Measurements from ENCODE around the gene MGME1. TPM values are rescaled to one million over a fixed set of nuclear protein-coding genes. Genes with fewer than 3 reads are reported as not detected.

The MGME1 gene
- total RNA-seq, 1 experiment from 2014 or later: 56.0 TPM

- Mint-ChIP-seq H3K4me1 (peaks cover 69% of the 10 kb centered on the region), H3K36me3 (peaks cover 5% of the 10 kb centered on the region; the same call in 1 of the 2 replicates), H3K27ac (peak overlapping the region; percentile 86), H3K9me3 (peaks cover 6% of the 10 kb centered on the region), H3K27me3 (ENCODE audit: low read depth) (peaks cover 7% of the 10 kb centered on the region), H3K4me3 (no peak overlapping the region)
- no peak for DNase-seq (ENCODE audit: low spot score)
- ChIA-PET POLR2A (interaction anchor here (1.3 kb wide), 1 partner anchor 254 kb away, joined by 4 read pairs; the partner anchor contains the start of gene RRBP1), CTCF (interaction anchor here (1.1 to 5.4 kb wide), 4 partner anchors 52 to 399 kb away, joined by 3 to 51 read pairs (median 14); partner anchors contain the start of gene RRBP1)
- no peak for ATAC-seq
- TF ChIP-seq ZNF121 (CRISPR knock-in tag; IDR thresholded peaks at IDR 0.05): no peak
- TF ChIP-seq RORB (CRISPR knock-in tag; IDR thresholded peaks at IDR 0.05): no peak
- TF ChIP-seq, protein P1, sequence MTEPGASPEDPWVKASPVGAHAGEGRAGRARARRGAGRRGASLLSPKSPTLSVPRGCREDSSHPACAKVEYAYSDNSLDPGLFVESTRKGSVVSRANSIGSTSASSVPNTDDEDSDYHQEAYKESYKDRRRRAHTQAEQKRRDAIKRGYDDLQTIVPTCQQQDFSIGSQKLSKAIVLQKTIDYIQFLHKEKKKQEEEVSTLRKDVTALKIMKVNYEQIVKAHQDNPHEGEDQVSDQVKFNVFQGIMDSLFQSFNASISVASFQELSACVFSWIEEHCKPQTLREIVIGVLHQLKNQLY (CRISPR knock-in tag; IDR thresholded peaks at IDR 0.05): no peak
Observed at GRCh38 chr20:17936286-17936760, 32.5 kb upstream of the MGME1 start.

- H3K4me3 Mint-ChIP-seq: no peak overlapping the region
- H3K9me3 Mint-ChIP-seq: peaks cover 3% of the 10 kb centered on the region
- DNase-seq (ENCODE audit: low spot score) (no peak), ATAC-seq (0 out of 2 replicates have a peak, but pooled peaks have one; percentile 1)
- TF ChIP-seq ZNF317 (CRISPR knock-in tag; IDR thresholded peaks at IDR 0.05; ENCODE audit: borderline replicate concordance, low read depth) (no peak), NR3C1 (CRISPR knock-in tag; conservative IDR thresholded peaks at IDR 0.05; ENCODE audit: low read depth) (no peak), PREB (CRISPR knock-in tag; IDR thresholded peaks at IDR 0.05; ENCODE audit: borderline replicate concordance) (no peak), NFYB (CRISPR knock-in tag; conservative IDR thresholded peaks at IDR 0.05; ENCODE audit: low read depth) (no peak), ZNF138 (CRISPR knock-in tag; conservative IDR thresholded peaks at IDR 0.05) (no peak), CBFB (CRISPR knock-in tag; IDR thresholded peaks at IDR 0.05; ENCODE audit: low read depth) (no peak), FOXP4 (CRISPR knock-in tag; IDR thresholded peaks at IDR 0.05) (no peak), SOX15 (CRISPR knock-in tag; IDR thresholded peaks at IDR 0.05) (no peak), GTF2I (CRISPR knock-in tag; conservative IDR thresholded peaks at IDR 0.05) (no peak), ZNF416 (CRISPR knock-in tag; IDR thresholded peaks at IDR 0.05) (no peak), EMX1 (CRISPR knock-in tag; IDR thresholded peaks at IDR 0.05) (no peak)
- TF ChIP-seq, protein P2, sequence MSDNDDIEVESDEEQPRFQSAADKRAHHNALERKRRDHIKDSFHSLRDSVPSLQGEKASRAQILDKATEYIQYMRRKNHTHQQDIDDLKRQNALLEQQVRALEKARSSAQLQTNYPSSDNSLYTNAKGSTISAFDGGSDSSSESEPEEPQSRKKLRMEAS (CRISPR knock-in tag; IDR thresholded peaks at IDR 0.05): no peak
- TF ChIP-seq, protein P3, sequence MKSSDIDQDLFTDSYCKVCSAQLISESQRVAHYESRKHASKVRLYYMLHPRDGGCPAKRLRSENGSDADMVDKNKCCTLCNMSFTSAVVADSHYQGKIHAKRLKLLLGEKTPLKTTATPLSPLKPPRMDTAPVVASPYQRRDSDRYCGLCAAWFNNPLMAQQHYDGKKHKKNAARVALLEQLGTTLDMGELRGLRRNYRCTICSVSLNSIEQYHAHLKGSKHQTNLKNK (CRISPR knock-in tag; IDR thresholded peaks at IDR 0.05): no peak
- TF ChIP-seq, protein P4, sequence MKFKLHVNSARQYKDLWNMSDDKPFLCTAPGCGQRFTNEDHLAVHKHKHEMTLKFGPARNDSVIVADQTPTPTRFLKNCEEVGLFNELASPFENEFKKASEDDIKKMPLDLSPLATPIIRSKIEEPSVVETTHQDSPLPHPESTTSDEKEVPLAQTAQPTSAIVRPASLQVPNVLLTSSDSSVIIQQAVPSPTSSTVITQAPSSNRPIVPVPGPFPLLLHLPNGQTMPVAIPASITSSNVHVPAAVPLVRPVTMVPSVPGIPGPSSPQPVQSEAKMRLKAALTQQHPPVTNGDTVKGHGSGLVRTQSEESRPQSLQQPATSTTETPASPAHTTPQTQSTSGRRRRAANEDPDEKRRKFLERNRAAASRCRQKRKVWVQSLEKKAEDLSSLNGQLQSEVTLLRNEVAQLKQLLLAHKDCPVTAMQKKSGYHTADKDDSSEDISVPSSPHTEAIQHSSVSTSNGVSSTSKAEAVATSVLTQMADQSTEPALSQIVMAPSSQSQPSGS (CRISPR knock-in tag; IDR thresholded peaks at IDR 0.05; ENCODE audit: borderline replicate concordance, low read depth): no peak
- peaks cover 7% of the 10 kb centered on the region for H3K27me3 Mint-ChIP-seq (ENCODE audit: low read depth)
- peaks cover 72% of the 10 kb centered on the region for H3K4me1 Mint-ChIP-seq
- peaks cover 12% of the 10 kb centered on the region for H3K36me3 Mint-ChIP-seq
- peak overlapping the region; percentile 86 for H3K27ac Mint-ChIP-seq
- ChIA-PET POLR2A (interaction anchor here (1.3 kb wide), 1 partner anchor 255 kb away, joined by 4 read pairs; the partner anchor contains the start of gene RRBP1), CTCF (interaction anchor here (0.8 to 5.4 kb wide), 10 partner anchors 8 to 432 kb away, joined by 3 to 51 read pairs (median 5); partner anchors contain the start of gene RRBP1)
Observed at GRCh38 chr20:17936761-17937732, 31.8 kb upstream of the MGME1 start.
